8988T (cell line): Measurements from ENCODE around the gene CC2D1A.
A peak's percentile ranks its signal among the peaks of the same experiment; 100 is the strongest.

Experiments
- DNase-seq: peaks from one replicate; pipeline ENCODE4 v3.0.0; 2011

CC2D1A gene

DNA sequence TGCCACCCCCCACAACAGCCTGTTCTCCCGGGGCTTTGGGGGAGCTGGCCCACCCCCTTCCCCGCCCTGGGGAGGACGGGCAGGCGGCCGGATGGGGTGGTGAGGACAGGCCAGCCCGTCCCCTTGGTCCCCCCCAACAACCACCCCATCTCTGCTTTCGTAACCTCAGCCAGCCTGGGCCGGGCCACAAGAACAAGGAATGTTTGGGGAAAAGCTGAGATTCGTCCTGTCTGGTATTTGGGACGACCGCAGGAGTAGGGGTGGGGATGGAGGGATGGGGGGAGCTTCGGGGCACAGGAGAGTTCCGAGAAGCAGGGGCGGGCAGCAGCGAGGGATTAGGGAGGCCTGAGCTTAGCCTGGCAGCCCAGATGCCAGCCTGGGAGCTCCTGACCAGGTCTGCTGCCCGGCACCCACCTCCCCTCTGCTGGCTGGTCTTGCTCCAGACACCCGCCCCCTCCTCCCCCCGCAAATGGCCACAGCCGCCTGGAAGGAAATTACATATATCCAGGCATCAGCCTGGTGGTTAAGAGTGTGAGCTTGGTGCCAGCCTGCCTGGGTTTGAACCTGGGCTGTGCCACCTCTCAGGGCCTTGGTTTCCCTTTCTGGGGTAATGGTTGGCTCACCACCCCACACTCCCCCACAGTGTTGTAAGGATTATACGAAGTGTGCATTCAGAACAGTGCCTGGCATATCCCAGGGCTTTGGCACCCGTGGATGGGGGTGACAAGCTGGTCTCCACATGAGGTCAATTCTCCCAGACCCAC is 32.5 kb downstream of the CC2D1A start, which contains the start of gene PODNL1:
Gene PODNL1, minus strand, starts transcription at position 117 of the 764 bp plus-strand sequence. CDS start 236 bp downstream, outside the sequence.
- no peak for DNase-seq

DNA sequence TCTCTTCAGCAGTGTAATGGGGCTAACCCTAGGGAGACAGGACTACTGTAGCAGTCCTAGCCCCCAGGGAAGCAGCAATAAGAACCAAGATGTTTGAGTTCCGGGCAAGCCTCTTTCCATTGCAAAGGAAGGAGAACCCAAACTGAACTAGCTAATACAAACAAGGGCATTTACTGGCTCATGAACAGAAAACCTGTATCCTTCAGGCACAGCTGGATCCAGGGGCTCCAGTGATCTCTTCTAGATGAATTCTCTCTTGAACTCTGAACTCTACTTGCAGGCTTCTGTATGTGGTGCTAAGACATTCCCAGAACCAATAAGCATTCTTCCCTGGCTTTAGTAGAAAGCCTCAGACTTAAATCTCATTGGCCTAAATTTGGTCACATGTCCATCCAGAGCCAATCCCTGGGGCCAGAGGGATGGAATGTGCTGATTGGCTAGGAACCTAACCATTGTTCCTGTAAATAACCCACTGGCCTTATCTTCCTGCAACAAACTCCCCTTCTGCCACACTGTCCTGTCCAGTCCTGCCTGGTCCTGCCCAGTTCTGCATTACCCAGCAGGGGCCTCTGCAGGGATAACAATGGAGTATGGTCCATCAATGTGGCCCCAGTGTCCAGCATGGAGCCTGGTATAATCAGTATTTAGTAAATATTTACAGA is 36.2 kb downstream of the CC2D1A start:
- no peak for DNase-seq

DNA sequence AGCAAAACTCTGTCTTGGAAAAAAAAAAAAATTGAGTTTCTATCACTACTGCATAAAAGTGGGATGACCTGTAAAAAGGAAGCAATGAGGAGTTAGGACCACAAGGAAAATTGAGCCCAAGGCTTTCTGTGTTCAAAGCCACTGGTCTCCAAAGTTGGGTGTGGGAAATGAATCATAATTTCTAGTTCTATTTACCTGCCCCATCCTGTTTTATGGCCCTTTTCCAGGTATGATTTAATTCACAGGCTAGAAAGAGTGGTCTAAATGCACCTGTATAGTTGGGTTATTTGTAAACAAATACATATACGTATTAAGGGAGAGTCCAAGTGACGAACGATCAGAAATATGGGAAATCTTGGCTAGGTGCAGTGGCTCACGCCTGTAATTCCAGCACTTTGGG is 40.4 kb downstream of the CC2D1A start:
- DNase-seq = no peak

DNA sequence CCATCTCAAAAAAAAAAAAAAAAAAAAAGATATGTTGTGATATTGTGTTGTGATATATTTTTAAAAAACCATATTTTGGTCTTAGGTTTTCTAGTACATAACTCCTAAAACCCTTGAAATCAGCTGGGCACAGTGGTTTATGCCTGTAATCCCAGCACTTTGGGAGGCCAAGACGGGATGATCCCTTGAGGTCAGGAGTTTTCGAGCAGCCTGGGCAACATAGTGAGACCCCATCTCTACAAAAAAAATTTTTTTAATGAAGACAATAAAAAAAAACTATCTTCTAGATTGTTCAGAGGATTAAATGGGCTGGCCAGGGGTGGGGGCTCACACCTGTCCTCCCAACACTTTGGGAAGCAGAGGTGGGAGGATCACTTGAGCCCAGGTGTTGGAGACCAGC is 45.0 kb downstream of the CC2D1A start:
- no peak for DNase-seq

DNA sequence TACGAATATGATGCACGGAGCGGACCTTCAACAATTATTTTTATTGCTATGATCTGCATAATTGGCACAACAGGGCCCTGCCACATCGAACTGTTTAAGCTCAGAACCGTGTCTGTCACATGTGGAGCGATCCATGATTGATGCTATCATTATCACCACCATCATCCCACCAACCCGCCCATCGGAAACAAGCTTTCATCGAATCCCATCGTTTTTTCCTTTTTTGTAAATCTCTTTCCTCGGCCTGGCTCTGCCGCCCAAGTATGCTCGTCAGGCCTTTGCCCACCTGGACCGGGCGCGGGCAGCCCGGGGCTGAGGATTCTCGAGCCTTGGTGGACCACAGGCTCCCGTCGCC is 45.8 kb downstream of the CC2D1A start:
- no peak for DNase-seq

DNA sequence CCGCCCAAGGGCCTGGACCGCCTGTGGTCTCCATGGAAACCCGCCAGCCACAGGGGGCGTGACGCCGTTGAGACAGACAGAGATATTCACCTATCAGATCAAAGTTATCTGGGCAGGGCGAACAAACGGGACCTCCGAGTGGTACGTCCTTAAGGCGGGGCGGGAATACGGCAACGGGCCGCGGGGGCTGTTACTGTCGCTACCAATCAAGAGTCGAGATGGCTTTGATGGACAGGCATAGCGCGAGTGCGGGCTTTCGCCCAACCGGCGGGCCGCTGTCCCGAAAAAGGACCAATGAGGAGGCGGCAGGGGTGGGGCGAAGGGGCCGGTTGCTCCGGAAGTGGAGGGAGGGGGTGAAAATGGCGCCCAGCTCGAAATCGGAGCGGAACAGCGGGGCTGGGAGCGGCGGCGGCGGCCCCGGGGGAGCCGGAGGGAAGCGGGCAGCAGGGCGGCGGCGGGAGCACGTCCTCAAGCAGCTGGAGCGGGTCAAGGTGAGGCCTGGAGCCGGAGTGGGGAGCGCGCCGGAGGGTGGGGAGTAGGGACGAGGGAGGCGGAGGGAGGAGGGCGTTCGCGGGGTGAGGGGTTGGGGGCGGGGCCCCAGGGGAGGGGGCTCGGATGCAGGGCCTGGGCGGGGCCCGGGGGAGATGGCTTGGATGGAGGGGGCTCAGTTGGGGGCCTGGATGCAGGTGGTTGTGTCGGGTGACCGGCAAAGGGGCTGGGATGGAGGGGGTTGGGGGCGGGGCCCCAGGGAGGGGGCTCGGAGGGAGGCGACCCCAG is 46.3 kb downstream of the CC2D1A start, which contains the start of gene DCAF15:
Gene DCAF15, plus strand, starts transcription at position 356 of the 777 bp plus-strand sequence. Its CDS starts 4 bp downstream, at position 360.
- peak; percentile 99 for DNase-seq

DNA sequence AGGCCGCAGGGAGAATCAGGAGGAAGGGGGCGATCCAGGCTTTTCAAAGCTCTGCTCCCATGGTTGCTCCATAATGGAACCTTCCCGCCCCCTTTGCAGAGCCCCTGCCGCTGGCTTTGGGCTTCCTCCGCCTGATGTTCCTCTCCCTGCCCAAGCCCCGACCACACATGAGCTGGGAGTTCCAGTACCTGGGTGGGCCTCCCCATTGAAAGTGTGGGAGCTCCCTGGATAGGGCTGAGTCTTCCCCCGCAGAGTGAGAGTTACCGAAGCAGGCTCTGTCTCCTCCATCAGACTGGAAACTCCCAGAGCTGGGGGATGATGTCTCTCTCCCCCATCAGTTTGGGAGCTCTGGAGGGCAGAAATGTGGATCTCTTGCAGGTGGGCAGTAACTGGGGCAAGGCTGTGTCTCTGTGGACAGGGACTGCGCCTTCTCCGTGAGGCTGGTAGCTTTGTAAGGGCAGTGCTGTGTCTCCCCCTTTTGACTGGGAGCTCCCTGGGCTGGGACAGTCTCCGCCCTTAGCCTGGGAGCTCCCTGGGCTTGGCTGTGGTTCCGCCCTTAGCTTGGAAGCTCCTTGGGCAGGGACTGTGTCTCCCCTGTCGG is 47.0 kb downstream of the CC2D1A start:
- DNase-seq = no peak

DNA sequence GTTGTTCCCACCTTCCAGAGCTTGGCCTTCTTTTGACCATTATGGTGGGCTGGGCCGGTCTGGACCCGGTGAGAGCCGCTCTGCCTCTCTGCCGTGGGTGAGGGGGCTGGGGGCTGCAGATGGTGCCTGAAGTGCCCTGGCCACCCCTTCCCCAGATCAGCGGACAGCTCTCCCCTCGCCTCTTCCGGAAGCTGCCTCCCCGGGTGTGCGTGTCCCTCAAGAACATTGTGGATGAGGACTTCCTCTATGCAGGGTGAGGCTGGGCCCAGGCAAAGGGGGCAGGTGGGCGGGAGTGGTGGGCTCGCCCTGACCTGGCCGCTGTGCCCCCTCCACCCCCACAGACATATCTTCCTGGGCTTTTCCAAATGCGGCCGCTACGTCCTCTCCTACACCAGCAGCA is 48.2 kb downstream of the CC2D1A start:
- DNase-seq = no peak

DNA sequence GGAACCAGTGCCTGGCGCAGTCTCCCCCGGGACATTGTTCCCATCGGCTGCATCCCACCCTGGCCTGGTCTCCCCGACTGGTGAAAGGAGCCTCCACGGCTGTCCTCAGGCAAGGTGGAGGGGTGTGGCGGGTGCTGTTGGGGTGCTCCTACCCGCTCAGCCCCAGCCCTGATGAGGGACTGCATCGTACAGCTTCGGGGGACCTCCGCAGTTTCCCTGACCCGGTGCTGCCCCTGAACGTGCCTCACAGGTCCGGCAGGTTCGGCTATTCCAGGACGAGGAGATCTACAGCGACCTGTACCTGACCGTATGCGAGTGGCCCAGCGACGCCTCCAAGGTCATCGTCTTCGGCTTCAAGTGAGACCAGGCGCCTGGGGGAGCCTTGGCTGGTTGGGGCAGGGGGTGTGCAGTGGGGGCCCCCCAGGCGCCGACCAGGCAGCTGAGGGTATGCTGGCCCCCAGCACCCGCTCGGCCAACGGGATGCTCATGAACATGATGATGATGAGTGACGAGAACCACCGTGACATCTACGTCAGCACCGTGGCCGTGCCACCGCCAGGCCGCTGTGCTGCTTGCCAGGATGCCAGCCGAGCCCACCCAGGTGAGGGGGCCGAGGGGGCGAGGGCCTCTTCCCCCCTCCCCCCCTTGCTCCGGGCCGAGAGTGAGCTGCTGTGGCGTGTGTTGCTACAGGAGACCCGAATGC is 49.8 kb downstream of the CC2D1A start:
- DNase-seq = no peak

DNA sequence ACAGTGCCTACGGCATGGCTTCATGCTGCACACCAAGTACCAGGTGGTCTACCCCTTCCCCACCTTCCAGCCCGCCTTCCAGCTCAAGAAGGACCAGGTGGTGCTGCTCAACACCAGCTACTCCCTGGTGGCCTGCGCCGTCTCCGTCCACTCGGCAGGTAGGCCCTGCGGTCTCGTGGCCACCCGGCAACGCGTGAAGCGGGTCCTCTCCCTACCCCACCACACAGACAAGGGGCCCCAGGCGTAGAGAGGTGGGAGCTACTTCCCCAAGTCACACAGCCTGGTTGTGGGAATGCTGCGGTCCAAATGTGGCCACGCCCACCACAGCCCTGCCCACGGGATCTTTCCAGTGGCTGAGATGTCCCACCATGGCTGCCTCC is 50.4 kb downstream of the CC2D1A start:
- no peak for DNase-seq

DNA sequence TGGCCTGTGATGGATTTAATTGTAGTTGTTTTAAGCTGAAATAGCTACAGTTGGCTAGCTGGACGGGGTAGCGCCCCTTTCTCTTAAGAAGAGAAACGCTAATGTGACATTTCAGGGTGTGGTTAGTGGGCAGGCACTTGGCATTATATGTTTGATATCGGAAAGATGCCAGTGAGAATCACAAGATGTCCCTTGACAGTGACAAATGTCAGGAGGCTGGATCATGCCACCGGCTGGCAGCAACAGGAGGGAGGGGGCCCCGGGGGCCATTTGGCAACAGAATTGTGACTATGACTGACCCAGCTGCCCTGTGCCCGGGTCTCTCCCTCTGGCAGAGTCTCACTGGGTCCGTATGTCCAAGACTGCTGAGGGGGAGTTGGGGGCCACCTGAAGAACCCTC is 51.0 kb downstream of the CC2D1A start:
- DNase-seq = no peak

DNA sequence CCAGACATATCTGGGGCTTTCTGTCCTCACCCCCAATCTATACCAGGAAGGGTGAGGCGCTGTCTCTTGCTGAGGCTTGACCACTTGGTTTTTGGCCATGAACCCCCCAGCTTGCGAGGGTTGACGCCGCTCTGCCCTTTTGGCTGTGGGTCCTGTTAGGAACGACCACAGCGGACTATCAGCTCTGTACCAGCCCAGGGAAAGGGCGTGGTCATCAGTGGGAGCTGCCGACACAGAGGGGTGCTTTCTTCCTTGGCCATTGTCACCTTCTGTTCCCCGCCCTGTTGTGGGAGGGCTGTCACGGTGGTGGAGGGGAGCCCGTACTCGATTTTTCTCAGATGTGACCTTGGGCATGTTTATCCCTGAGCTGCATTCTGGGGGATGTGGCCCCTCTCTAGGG is 52.0 kb downstream of the CC2D1A start:
- peak; percentile 7 for DNase-seq

DNA sequence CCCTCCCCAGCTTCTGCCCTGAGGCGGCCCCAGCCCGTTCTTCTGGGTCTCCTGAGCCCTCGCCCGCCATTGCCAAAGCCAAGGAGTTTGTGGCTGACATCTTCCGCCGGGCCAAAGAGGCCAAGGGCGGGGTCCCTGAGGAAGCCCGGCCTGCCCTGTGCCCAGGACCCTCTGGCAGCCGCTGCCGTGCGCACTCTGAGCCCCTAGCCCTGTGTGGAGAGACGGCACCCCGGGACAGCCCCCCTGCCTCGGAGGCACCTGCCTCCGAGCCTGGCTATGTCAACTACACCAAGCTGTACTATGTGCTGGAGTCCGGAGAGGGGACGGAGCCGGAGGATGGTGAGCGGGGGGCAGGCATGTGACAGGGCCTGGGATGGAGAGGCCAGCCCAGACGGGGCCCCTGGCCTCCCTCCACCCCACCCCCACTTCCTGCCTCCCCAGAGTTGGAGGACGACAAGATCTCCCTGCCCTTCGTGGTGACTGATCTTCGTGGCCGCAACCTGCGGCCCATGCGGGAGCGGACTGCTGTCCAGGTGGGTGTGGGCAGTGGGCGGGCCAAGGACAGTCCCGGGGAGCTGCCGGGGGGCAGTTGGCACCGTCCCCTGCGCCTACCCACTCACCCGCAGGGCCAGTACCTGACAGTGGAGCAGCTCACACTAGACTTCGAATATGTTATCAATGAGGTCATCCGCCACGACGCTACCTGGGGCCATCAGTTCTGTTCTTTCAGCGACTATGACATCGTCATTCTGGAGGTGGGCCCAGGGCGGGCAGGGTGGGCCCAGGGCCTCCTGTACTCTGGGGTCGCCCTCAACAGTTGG is 53.4 kb downstream of the CC2D1A start:
- peak; percentile 8 for DNase-seq

DNA sequence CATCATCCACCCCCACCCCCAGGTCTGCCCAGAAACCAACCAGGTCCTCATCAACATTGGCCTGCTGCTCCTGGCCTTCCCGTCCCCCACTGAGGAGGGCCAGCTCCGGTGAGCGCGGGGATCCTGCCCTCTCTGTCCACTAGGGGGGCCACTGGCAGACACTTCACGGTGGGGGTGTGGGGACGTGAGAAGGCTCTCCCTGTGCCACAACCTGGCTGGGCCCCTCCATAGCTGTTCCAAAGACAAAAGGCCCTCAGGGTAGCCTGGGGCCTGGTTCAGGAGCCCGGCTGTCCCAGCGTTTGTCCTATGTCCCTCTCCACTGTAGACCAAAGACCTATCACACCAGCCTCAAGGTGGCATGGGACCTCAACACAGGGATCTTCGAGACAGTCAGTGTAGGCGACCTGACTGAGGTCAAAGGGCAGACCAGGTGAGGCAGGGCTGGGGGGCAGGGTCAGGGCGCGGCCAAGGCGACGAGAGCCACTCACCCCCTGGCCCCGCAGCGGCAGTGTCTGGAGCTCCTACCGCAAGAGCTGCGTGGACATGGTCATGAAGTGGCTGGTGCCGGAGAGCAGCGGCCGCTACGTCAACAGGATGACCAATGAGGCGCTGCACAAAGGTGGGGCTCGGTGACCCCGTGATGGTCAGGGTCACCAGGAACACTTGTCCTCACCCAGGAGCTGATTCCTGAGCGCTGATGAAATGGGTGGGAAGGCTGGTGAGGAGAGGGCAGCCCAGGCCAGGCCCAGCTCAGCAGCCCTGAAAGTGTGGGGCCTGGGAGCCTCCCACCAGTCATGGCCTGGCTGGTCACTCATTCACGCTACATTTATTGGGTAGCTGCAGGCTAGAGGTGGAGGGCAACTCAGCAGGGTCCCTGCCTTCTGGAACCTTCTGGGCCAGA is 54.2 kb downstream of the CC2D1A start:
- DNase-seq = peak; percentile 91

DNA sequence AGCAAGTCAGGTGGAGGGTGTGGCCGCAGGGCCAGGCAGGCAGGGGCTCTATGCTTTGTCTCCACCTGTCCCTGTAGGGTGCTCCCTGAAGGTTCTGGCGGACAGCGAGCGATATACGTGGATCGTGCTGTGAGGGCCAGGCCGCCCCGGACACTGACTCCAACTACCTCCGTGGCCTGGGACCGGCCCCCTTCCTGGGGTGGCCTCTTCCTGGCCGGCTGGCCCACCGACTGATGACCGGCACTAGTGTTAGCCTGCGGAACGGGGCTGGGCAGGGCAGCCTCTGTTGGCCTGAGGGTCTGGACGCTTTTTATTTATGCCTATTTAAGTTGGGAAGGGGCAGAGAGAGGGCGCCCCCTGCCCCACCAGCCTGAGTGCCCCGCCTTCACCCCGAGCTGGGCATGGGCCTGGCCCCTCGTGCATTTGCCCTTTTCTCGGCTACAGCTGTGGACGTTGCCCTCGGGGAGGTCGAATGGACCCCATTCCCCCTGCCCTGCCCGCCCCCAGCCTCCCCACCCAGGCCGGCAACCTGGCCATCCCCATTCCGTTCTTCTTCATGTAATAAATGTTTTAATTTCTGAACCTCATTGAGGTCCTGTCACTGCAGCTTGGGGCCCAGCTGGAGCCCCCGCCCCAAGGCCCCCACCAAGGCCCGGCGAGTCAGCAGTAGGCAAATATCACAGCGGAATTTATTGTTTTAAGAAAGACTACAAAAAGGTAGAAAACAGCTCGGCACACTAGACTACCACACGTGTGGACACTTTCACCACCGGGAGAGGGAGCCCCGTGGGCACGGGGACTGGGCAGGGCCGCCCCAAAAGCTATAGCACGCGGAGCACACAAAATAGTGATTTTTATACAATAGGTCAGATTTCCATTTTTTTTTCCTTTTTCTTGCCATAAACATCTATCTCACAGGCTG is 55.1 kb downstream of the CC2D1A start:
- peak; percentile 45 for DNase-seq

DNA sequence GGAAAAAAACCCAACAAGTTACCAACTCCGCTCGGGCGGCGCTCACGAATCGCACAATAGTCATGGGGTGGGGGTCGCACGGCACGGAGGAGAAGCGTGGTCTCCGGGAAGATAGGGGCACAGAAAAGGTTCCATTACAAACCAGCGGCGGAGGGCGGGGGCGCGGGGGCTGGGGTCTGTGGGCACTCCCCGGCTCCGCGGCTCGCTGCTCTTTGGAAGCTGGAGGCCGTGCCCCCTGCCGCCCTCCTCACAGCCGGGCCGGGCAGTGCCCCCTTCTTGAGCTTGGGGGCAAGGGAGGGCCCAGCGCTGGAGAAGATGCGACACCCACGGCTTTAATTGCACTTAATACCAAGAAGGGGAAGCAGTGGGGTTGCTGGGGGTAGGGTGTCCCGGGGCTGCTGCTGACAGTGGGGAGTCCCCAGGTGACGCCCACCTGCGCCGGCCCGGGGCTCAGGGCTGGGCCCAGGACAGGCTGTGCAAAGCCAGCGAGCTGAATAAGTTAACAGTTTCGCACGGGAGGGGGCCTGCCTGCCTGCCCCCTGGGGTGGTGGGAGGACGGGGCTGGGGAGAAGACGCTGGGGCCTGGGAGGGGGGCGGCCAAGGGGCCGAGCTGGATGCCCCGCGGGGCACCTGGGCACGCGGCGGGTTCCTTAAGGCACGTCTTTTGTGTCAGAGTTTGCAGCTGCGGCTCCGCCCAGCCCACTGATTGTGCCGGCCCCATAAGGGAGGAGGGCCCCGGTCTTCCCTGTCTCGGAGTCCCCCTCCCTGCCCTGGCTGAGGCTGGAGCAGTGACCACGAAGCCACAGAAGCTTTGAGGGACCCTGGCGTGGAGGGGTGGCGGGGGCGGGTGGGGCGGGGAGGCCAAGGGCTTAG is 56.1 kb downstream of the CC2D1A start:
- DNase-seq = peak; percentile 1

DNA sequence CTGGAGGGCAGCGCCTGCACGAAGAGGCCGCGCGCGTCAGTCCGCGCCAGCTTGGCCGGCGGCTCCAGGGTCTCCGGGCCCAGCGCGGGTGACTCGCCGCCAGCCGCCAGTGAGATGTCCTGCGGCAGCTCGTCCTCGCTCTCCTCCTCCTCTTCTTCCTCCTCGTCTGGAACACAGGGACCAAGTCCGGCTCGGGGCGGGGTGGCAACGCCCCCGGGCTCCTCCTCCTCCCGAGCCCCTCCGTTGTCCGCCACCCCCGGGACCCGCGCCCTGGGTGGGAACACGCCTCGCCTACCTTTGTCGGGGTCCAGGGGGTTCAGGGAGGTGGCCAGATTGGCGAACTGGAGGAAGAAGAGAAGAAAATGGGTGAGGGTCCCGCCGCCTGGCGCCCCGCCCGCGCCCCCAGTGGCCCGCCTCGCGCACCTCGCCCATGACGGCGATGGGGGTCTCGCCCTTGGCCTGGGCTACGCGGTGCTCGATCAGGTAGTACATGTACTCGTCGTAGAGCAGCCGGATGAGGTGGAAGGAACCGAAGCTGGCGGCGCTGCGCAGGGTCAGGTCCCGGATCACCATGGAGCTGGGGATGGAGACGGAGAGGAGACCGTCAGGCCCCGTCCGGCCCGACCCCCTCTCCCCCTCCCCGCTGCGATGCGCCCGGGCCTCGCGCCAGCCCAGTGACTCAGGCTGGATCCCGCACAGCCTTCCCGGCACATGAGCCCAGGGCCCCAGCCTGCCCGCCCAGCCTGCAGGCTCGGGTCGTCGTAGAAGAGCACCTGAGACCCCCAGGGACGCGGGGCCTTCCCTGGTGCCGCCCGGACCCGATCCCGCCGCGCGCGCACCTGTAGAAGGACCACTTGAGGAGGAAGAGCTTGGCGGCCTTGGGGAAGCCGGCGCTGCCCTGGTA is 57.0 kb downstream of the CC2D1A start:
- peak; percentile 18 for DNase-seq
